Fibroblast of pulmonary artery (primary cell): ENCODE results near the gene DNAJC25.
A peak's percentile ranks its signal among the peaks of the same experiment; 100 is the strongest.

Source experiments
- DNase-seq: peaks from one replicate; pipeline ENCODE4 v3.0.0-alpha.2; 2010; ENCODE audit warnings: low read depth
- H3K4me3 ChIP-seq: replicated peaks from 2 replicates; pipeline ENCODE4 v1.5.1; 2011; ENCODE audit warnings: low read depth, mild to moderate bottlenecking, control low read depth, low read length, moderate library complexity
- TF ChIP-seq, protein P1 (sequence below): IDR thresholded peaks from 2 replicates; pipeline ENCODE4 v1.5.1; 2011; ENCODE audit warnings: mild to moderate bottlenecking, control low read depth, low read length, inconsistent platforms; ENCODE audit errors: missing control alignments

Gene DNAJC25

DNA sequence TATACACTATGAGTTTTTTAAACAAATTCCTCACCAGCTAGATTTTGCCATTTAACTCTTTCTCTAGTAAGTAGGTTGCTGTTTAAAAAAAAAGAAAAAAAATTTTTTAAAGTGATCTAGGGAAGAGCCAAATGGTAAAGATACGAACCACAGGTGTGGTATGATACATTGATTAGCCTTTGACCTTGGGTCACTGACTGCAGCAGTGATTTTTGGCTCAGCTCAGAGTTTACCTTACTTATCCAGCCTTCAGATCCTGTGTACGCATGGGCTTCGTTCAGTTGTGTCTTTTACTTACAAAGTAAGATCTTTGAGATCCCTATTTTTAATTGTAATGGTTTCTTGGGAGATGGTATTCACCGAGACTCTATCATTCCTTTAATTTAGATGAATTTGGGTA is 17.9 kb downstream of the DNAJC25 start:
- no peak for DNase-seq
- H3K4me3 ChIP-seq, result no peak overlapping the region
- TF ChIP-seq, protein P1, sequence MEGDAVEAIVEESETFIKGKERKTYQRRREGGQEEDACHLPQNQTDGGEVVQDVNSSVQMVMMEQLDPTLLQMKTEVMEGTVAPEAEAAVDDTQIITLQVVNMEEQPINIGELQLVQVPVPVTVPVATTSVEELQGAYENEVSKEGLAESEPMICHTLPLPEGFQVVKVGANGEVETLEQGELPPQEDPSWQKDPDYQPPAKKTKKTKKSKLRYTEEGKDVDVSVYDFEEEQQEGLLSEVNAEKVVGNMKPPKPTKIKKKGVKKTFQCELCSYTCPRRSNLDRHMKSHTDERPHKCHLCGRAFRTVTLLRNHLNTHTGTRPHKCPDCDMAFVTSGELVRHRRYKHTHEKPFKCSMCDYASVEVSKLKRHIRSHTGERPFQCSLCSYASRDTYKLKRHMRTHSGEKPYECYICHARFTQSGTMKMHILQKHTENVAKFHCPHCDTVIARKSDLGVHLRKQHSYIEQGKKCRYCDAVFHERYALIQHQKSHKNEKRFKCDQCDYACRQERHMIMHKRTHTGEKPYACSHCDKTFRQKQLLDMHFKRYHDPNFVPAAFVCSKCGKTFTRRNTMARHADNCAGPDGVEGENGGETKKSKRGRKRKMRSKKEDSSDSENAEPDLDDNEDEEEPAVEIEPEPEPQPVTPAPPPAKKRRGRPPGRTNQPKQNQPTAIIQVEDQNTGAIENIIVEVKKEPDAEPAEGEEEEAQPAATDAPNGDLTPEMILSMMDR, result no peak

DNA sequence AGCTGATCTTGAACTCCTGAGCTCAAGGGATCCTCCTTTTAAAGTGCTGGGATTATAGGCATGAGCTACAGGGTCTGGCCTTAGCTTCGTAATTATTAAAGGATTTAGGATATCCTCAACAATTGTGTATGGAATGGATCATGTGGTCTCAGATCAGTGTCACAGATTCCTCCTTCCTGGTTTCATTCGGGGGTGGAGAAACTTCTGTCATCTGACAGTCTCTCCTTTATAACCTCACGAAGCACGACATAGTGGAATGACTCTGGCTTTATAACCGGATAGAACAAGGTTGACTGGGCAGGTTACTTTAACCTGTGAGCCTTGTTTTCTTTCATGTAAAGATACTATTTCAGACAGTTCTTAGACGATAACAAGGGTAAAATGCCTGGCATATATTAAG is 25.9 kb downstream of the DNAJC25 start:
- TF ChIP-seq, protein P1, result no peak
- no peak for DNase-seq
- H3K4me3 ChIP-seq, result no peak overlapping the region

DNA sequence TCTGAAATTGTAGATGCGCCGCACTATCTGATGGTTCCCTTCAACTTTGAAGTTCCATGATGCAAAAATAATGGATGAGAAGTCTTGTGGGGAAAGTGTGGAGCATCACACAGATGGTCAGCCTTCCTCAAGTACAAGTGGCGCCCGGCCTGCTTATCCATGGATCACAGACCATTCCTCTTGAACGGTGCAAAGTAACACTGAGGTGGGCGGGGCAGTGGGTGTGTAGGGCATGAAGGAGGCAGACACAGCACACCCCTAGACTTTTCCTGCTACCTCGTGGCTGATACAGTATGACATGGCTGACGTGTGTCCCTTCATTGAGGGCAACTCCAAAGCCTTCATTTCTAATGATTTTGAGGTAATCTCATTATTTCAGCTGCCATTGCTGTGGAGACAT is 27.8 kb downstream of the DNAJC25 start:
- no peak overlapping the region for H3K4me3 ChIP-seq
- no peak for DNase-seq
- TF ChIP-seq, protein P1, result no peak

DNA sequence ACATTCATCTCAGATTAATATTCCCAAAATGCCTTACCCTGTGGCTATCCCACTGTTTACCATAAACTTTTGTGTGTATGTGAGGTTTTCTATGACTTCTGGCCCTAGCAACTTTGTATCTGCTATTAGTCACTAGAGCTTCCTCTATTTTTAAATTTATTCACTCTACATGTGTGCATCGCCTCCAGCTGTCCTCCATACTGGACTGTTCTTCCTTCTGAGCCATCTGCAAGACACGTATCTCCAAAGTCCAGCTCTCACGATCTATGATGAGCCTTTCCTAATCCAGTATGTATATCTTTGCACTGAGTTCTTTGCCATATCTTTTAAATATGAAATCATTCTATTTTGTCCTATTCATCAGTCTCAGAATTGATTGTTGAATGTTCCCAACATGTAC is 28.6 kb downstream of the DNAJC25 start:
- TF ChIP-seq, protein P1, result no peak
- no peak for DNase-seq
- H3K4me3 ChIP-seq, result no peak overlapping the region

DNA sequence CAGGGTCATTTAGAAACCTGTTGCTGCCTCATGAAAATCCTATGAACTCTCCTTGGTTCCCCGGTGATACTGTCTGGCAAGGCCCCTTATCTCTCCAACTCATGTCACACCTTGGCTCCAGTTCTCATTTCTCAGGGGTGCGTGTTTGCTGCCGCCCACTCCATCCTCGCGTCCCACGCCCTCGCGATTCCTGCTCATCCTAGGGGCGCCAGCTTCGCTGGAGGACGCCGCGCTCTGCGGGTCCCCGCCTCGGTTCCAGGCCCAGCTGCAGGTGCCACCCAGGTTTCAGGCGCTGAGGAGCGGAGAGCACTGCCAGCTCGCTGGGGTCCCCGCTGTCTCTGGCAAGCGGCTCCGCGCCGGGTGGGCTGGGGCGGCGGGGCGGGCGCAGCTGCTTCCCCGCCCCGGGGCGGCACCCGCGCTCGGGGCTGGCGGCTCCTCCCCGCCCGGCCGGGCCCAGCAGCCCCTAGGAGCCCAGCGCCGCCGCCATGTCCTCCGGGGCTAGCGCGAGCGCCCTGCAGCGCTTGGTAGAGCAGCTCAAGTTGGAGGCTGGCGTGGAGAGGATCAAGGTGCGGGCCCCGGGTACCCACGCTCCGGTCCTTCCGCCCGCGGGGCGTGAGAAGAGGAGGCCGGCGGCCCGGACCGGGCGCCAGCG is 30.1 kb downstream of the DNAJC25 start, which contains the start of gene GNG10:
GNG10 (plus strand) TSS at position 456 of the 652 bp plus-strand sequence; CDS start at position 486, 30 bp downstream.
- TF ChIP-seq, protein P1, result no peak
- peak; percentile 50 for DNase-seq

DNA sequence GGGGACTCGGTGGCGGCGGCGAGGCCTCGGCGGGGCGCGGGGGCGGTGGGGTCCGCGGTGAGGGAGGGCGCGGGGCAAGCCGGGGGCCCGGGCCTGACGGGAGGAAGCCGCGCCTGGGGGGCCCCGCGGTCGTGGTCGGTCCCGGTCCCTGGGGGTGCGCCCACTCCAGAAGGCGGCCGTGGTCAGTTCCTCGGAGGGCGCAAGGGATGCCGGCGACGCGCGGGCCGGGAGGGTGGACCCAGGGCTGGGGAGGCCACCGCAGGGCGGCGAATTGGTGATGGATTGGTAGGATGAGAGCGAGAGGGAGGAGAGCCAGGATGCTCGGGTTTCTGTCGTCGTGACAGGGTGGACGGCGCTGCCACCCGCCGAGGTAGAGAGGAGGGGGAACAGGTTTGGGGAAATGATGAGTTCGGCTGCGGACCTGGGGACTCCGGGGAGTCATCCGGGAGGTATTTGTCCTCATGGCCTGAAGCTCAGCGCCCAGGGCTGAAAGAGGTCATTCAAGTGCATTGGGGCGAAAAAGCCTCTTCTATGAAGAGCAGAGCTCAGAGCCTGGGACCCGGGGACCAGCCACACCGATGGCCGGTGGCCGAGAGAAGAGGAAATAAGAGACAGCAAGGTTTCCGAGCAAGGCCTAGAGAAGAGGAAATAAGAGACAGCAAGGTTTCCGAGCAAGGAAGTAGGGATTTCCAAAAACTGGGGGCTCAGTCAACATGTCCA is 30.8 kb downstream of the DNAJC25 start:
- H3K4me3 ChIP-seq, result peak overlapping the region; percentile 80
- DNase-seq, result peak; percentile 32
- TF ChIP-seq, protein P1, result no peak

More for the DNA sequence above, 30.1 kb downstream of the DNAJC25 start, which contains the start of gene GNG10:
- peak within 1 kb of the TSS; percentile 80 for H3K4me3 ChIP-seq
